GM12878 (cell line): Measurements from ENCODE around the gene SNX30. TPM values are rescaled to one million over a fixed set of nuclear protein-coding genes. Genes with fewer than 3 reads are reported as not detected.
A peak's percentile ranks its signal among the peaks of the same experiment; 100 is the strongest.

Experiments
- ATAC-seq: fragments of 200-7000 bp; cut with Tn5 transposase; 3 replicates; pipeline ENCODE4 v1.9.1; 2020; ENCODE audit warnings: mild to moderate bottlenecking, moderate library complexity
- BruUV-seq: library from RNA; stranded (reverse); fragments of 400-500 nt; replicated peaks from 2 replicates; lab custom pipeline; 2021; lab: Mats Ljungman, UMichigan
- CTCF ChIA-PET: fragments of 300-600 bp; sonication (Branson Sonifier 250); formaldehyde crosslinking; extraction: SDS; loops from one replicate; lab custom pipeline; 2021; ENCODE audit warnings: inconsistent platforms; lab: Yijun Ruan, JAX
- POLR2A ChIA-PET: fragments of 350-600 bp; formaldehyde crosslinking; extraction: SDS; loops from one replicate; lab custom pipeline; 2021; ENCODE audit warnings: inconsistent platforms; lab: Charles Lee
- RAD21 ChIA-PET: fragments of 300-600 bp; sonication (Branson Sonifier 250); formaldehyde crosslinking; loops from one replicate; lab custom pipeline; 2023; ENCODE audit warnings: antibody characterized with exemption; ENCODE audit not compliant: unreplicated experiment; lab: Charles Lee
- SMC1A ChIA-PET: fragments of 300-600 bp; sonication (Branson Sonifier 250); formaldehyde crosslinking; loops from one replicate; lab custom pipeline; 2023; ENCODE audit not compliant: unreplicated experiment, uncharacterized antibody; lab: Charles Lee
- DNase-seq: peaks from one replicate; pipeline ENCODE4 v3.0.0-alpha.2; 2011; ENCODE audit warnings: low read depth, low spot score
- FAIRE-seq: peaks from 3 replicates; lab custom pipeline; 2011; peaks lifted over from hg19 to GRCh38; lab: Jason Lieb, UNC
- H2AFZ ChIP-seq: 2 replicates; pipeline ENCODE4 v1.6.0; 2011; ENCODE audit warnings: low read depth, low read length, control low read depth; ENCODE audit not compliant: control insufficient read depth
- H3K27ac ChIP-seq: 2 replicates; pipeline ENCODE4 v1.5.1; 2011; ENCODE audit warnings: control low read depth; ENCODE audit not compliant: control insufficient read depth, insufficient read depth
- H3K27me3 ChIP-seq, 2 experiments: replicated peaks in 1 of 2; 2 replicates each; pipeline versions ENCODE4 v1.6.0 to v1.6.1; 2011; ENCODE audit warnings: low read length in 1 of 2; ENCODE audit not compliant: control insufficient read depth in 2 of 2, insufficient read depth in 2 of 2
- H3K36me3 ChIP-seq, 2 experiments: 2 replicates each; pipeline ENCODE4 v1.5.1; 2011; ENCODE audit warnings: low read length in 1 of 2; ENCODE audit not compliant: control insufficient read depth in 2 of 2, insufficient read depth in 2 of 2
- H3K4me1 ChIP-seq: 2 replicates; pipeline ENCODE4 v1.6.1; 2011; ENCODE audit warnings: mild to moderate bottlenecking, low read length, moderate library complexity, mixed read lengths; ENCODE audit not compliant: control insufficient read depth, insufficient read depth
- H3K4me2 ChIP-seq: 2 replicates; pipeline ENCODE4 v1.6.0; 2011; ENCODE audit warnings: control low read depth; ENCODE audit not compliant: control insufficient read depth, insufficient read depth
- H3K4me3 ChIP-seq: fragments of 200-600 bp; sonication (generic); 2 replicates; pipeline ENCODE4 v1.5.1; 2016
- H3K79me2 ChIP-seq: 2 replicates; pipeline ENCODE4 v1.6.0; 2011; ENCODE audit warnings: low read length; ENCODE audit not compliant: control insufficient read depth, insufficient read depth
- H3K9ac ChIP-seq: 2 replicates; pipeline ENCODE4 v1.8.0; 2011; ENCODE audit warnings: low read length, control low read depth, mixed read lengths; ENCODE audit not compliant: control insufficient read depth, insufficient read depth
- H3K9me3 ChIP-seq: replicated peaks from 3 replicates; pipeline ENCODE4 v1.5.1; 2011; ENCODE audit warnings: mild to moderate bottlenecking, low read length; ENCODE audit not compliant: control insufficient read depth, insufficient read depth
- H4K20me1 ChIP-seq: 2 replicates; pipeline ENCODE4 v1.6.0; 2011; ENCODE audit not compliant: control insufficient read depth, insufficient read depth
- ATF7 ChIP-seq: fragments of 450-650 bp; IDR thresholded peaks from 2 replicates; pipeline ENCODE4 v1.6.1; 2016; ENCODE audit warnings: low read depth, mild to moderate bottlenecking
- BACH1 ChIP-seq: fragments of 450-650 bp; IDR thresholded peaks from 2 replicates; pipeline ENCODE4 v1.6.1; 2017; ENCODE audit warnings: mild to moderate bottlenecking, borderline replicate concordance
- CREB1 ChIP-seq: IDR thresholded peaks from 2 replicates; pipeline ENCODE4 v1.6.1; 2012; ENCODE audit warnings: low read depth, mild to moderate bottlenecking, inconsistent platforms
- CREM ChIP-seq: IDR thresholded peaks from 2 replicates; pipeline ENCODE4 v1.6.1; 2014; ENCODE audit warnings: antibody characterized with exemption, low read depth
- FOXK2 ChIP-seq: fragments of 450-650 bp; IDR thresholded peaks from 2 replicates; pipeline ENCODE4 v1.6.1; 2017; ENCODE audit warnings: mild to moderate bottlenecking, moderate library complexity
- FOXM1 ChIP-seq: IDR thresholded peaks from 2 replicates; pipeline ENCODE4 v1.6.1; 2012; ENCODE audit warnings: low read depth, mild to moderate bottlenecking, inconsistent platforms, low read length, moderate library complexity
- MEF2A ChIP-seq: IDR thresholded peaks from 2 replicates; pipeline ENCODE4 v1.6.1; 2011; ENCODE audit warnings: low read depth, mild to moderate bottlenecking, low read length, moderate library complexity; ENCODE audit not compliant: insufficient read depth
- NR2C1 ChIP-seq: fragments of 450-650 bp; IDR thresholded peaks from 2 replicates; pipeline ENCODE4 v1.6.1; 2017; ENCODE audit warnings: antibody characterized with exemption, mild to moderate bottlenecking, moderate library complexity
- RAD21 ChIP-seq: IDR thresholded peaks from 2 replicates; pipeline ENCODE4 v1.6.1; 2011; ENCODE audit warnings: mild to moderate bottlenecking, low read depth, low read length, moderate library complexity; ENCODE audit not compliant: insufficient read depth
- RELA ChIP-seq: fragments of 450-650 bp; IDR thresholded peaks from 2 replicates; pipeline ENCODE4 v1.8.0; 2014; ENCODE audit warnings: borderline replicate concordance; ENCODE audit not compliant: partially characterized antibody
- SMC3 ChIP-seq: IDR thresholded peaks from 2 replicates; pipeline ENCODE4 v1.6.1; 2011; ENCODE audit warnings: low read length, improper control_type of control experiment, borderline replicate concordance
- SP1 ChIP-seq: IDR thresholded peaks from one replicate; pipeline ENCODE4 v1.6.1; 2011; ENCODE audit warnings: low read depth, low read length
- ZNF384 ChIP-seq: IDR thresholded peaks from 2 replicates; pipeline ENCODE4 v1.6.1; 2012; ENCODE audit warnings: low read depth, mild to moderate bottlenecking, low read length, improper control_type of control experiment, borderline replicate concordance
- WGBS: methylation state at CpG from one replicate; pipeline ENCODE4 v1.1.6; 2016; ENCODE audit warnings: low lambda C conversion rate; ENCODE audit not compliant: insufficient replicate concordance, insufficient coverage; ENCODE audit errors: missing lambda C conversion rate; 5-methylcytosine and 5-hydroxymethylcytosine counted together
- in situ Hi-C: fragments of 300-500 bp; cut with MboI; formaldehyde crosslinking; loops from 9 replicates; pipeline ENCODE4 v1.14.3; 2018; ENCODE audit warnings: mixed read lengths
- intact Hi-C: fragments of 100-400 bp; cut with micrococcal nuclease; formaldehyde crosslinking; loops from one replicate; pipeline ENCODE4 v1.14.2; 2022; ENCODE audit not compliant: unreplicated experiment
- polyA plus RNA-seq, 11 experiments: library from polyadenylated mRNA; depleted of rRNA in 4 of 11; unstranded in 6 of 11; stranded (reverse) in 5 of 11; fragments of >200 nt; fragmentation: Nextera tagmentation in 4 of 11; fragmentation: Illumina TruSeq in 1 of 11; extraction: Ambion mirVana in 4 of 11; extraction: Trizol in 1 of 11; gene quantifications; 1 replicate in 1 of 11; 2 replicates in 10 of 11; pipeline versions ENCODE4 v1.2.1 to v1.2.3, GENCODE V29; 2011 to 2016; ENCODE audit warnings: inconsistent platforms in 2 of 11, missing spikeins in 2 of 11, low read depth in 1 of 11
- total RNA-seq, 4 experiments: library from RNA; depleted of rRNA in 3 of 4; stranded (reverse); fragments of >200 nt in 3 of 4; fragmentation: Illumina TruSeq in 1 of 4; extraction: Trizol in 1 of 4; gene quantifications; 2 replicates each; pipeline versions ENCODE4 v1.2.1 to v1.2.3, GENCODE V29; 2013 to 2021
- TF ChIP-seq, protein P1 (sequence below): fragments of 450-650 bp; IDR thresholded peaks from 2 replicates; pipeline ENCODE4 v1.6.1; 2017; ENCODE audit warnings: mild to moderate bottlenecking, low read depth, inconsistent platforms; ENCODE audit not compliant: poor library complexity, severe bottlenecking
- TF ChIP-seq, protein P2 (sequence below): IDR thresholded peaks from 2 replicates; pipeline ENCODE4 v1.6.1; 2011; ENCODE audit warnings: low read depth, mild to moderate bottlenecking, low read length, moderate library complexity, borderline replicate concordance; ENCODE audit errors: extremely low read depth
- TF ChIP-seq, protein P3 (sequence below): IDR thresholded peaks from 2 replicates; pipeline ENCODE4 v1.6.1; 2012; ENCODE audit warnings: low read length, inconsistent platforms
- TF ChIP-seq, protein P4 (sequence below): fragments of 450-650 bp; IDR thresholded peaks from 2 replicates; pipeline ENCODE4 v1.6.1; 2017; ENCODE audit warnings: antibody characterized with exemption, mild to moderate bottlenecking, moderate library complexity

Gene SNX30
- total and polyA plus RNA-seq, 10 of the 15 experiments (the other 5 are each of a cell fraction or from before 2014, with no cell fraction given) = 0.53 to 4.0 (median 1.5) TPM

DNA sequence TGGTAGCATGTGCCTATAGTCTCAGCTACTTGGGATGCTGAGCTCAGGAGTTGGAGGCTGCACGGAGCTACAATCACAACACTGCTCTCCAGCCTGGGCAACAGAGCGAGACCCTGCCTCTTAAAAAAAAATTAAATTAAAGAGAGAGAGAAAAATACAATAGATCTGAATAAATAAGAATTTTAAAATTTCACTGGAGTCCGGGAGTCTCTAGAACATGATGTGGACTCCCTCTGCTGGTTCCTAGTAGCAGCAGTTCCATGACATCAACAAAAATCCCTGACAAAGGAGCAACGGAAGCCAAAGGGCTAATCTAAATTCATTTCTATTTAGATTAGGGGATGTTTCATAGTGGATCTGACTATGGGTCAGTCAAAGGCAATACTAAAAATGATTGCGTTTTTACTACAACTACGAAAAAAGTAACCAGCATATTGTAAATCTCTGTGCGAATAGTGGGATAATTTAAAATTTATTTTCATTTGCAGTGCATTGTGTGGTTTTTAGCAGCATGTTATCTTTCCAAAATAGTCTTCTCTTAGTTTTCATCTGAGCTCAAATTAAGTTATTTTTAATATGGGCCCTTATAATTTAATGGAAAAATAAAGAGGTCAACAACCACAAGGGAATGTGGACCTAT, 39.4 kb upstream of the SNX30 start (continued):
- no peak for TF ChIP-seq FOXK2
- TF ChIP-seq SP1 = no peak
- TF ChIP-seq RAD21 = peak; percentile 54
- TF ChIP-seq ATF7 = no peak
- TF ChIP-seq CREB1 = no peak
- TF ChIP-seq BACH1 = no peak
- TF ChIP-seq, protein P1, sequence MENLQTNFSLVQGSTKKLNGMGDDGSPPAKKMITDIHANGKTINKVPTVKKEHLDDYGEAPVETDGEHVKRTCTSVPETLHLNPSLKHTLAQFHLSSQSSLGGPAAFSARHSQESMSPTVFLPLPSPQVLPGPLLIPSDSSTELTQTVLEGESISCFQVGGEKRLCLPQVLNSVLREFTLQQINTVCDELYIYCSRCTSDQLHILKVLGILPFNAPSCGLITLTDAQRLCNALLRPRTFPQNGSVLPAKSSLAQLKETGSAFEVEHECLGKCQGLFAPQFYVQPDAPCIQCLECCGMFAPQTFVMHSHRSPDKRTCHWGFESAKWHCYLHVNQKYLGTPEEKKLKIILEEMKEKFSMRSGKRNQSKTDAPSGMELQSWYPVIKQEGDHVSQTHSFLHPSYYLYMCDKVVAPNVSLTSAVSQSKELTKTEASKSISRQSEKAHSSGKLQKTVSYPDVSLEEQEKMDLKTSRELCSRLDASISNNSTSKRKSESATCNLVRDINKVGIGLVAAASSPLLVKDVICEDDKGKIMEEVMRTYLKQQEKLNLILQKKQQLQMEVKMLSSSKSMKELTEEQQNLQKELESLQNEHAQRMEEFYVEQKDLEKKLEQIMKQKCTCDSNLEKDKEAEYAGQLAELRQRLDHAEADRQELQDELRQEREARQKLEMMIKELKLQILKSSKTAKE = no peak
- TF ChIP-seq, protein P2, sequence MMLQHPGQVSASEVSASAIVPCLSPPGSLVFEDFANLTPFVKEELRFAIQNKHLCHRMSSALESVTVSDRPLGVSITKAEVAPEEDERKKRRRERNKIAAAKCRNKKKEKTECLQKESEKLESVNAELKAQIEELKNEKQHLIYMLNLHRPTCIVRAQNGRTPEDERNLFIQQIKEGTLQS = no peak

DNA sequence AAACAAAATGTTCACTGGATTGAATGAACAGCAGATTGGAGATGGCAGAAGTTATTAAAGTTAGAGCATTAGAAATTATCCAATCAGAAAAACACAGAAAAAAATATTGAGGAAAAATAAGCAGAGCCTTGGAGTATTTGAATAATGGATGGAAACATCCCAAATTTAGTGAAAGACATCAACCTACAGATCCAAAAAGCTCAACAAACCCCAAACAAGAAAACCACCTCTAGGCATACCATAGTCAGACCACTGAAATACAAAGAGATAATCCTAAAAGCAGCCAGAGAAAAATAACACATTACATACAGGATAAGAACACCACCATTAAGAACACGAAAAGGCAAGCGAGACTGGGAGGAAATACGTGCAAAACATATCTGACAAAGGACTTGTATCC, 37.9 kb upstream of the SNX30 start:
- no peaks in the 10 kb centered on the region for H4K20me1 ChIP-seq
- H3K79me2 ChIP-seq = peaks cover 15% of the 10 kb centered on the region
- no peaks in the 10 kb centered on the region for H3K27me3 ChIP-seq
- WGBS = 100% methylated on average over 3 of the region's 3 CpGs
- intact Hi-C loops = loop anchor here (10.0 kb wide), 1 partner anchor 618 kb away; no protein-coding TSS in a partner anchor
- ATAC-seq = no peak
- CTCF ChIA-PET = interaction anchor here (1.0 kb wide), 1 partner anchor 269 kb away, joined by 6 read pairs; no protein-coding TSS in a partner anchor
- in situ Hi-C loops = no loop called here
- H2AFZ ChIP-seq = no peak overlapping the region
- peaks cover 0 to 3% of the 10 kb centered on the region in 2 experiments; a peak in 1 of 4 replicates for H3K36me3 ChIP-seq
- H3K4me3 ChIP-seq = no peak overlapping the region
- H3K4me1 ChIP-seq = no peaks in the 10 kb centered on the region; the same call in 1 of the 2 replicates
- H3K4me2 ChIP-seq = no peak overlapping the region
- RAD21 ChIA-PET = no interaction called here
- SMC1A ChIA-PET = interaction anchor here (1.3 kb wide), 1 partner anchor 628 kb away, joined by 3 read pairs; no protein-coding TSS in a partner anchor
- no peak overlapping the region for H3K27ac ChIP-seq
- H3K9me3 ChIP-seq = no peaks in the 10 kb centered on the region
- no peak overlapping the region for H3K9ac ChIP-seq
- no peak for DNase-seq
- BruUV-seq = no TSS peak
- POLR2A ChIA-PET = interaction anchor here (1.4 kb wide), 1 partner anchor 21 kb away, joined by 3 read pairs; no protein-coding TSS in a partner anchor
- no peak for FAIRE-seq
- TF ChIP-seq NR2C1 (no peak), RELA (no peak), ZNF384 (no peak), FOXM1 (no peak), MEF2A (no peak), CREM (no peak), SMC3 (no peak)
- TF ChIP-seq, protein P3, sequence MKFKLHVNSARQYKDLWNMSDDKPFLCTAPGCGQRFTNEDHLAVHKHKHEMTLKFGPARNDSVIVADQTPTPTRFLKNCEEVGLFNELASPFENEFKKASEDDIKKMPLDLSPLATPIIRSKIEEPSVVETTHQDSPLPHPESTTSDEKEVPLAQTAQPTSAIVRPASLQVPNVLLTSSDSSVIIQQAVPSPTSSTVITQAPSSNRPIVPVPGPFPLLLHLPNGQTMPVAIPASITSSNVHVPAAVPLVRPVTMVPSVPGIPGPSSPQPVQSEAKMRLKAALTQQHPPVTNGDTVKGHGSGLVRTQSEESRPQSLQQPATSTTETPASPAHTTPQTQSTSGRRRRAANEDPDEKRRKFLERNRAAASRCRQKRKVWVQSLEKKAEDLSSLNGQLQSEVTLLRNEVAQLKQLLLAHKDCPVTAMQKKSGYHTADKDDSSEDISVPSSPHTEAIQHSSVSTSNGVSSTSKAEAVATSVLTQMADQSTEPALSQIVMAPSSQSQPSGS = no peak
- TF ChIP-seq, protein P4, sequence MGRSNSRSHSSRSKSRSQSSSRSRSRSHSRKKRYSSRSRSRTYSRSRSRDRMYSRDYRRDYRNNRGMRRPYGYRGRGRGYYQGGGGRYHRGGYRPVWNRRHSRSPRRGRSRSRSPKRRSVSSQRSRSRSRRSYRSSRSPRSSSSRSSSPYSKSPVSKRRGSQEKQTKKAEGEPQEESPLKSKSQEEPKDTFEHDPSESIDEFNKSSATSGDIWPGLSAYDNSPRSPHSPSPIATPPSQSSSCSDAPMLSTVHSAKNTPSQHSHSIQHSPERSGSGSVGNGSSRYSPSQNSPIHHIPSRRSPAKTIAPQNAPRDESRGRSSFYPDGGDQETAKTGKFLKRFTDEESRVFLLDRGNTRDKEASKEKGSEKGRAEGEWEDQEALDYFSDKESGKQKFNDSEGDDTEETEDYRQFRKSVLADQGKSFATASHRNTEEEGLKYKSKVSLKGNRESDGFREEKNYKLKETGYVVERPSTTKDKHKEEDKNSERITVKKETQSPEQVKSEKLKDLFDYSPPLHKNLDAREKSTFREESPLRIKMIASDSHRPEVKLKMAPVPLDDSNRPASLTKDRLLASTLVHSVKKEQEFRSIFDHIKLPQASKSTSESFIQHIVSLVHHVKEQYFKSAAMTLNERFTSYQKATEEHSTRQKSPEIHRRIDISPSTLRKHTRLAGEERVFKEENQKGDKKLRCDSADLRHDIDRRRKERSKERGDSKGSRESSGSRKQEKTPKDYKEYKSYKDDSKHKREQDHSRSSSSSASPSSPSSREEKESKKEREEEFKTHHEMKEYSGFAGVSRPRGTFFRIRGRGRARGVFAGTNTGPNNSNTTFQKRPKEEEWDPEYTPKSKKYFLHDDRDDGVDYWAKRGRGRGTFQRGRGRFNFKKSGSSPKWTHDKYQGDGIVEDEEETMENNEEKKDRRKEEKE = no peak
